Esophagus (tissue), 2 donors: ENCODE data around the gene SNX15. TPM values are rescaled to one million over a fixed set of nuclear protein-coding genes. Genes with fewer than 3 reads are reported as not detected.

ENCODE experiments used
- H3K27ac ChIP-seq, 2 donors: one replicate each; pipeline ENCODE4 v1.5.1; 2013; ENCODE audit warnings: low read depth in 2 of 2, mild to moderate bottlenecking in 2 of 2, inconsistent platforms in 1 of 2, low read length in 1 of 2, moderate library complexity in 1 of 2
- H3K27me3 ChIP-seq, 2 donors: one replicate each; pipeline ENCODE4 v1.6.1; 2013; ENCODE audit warnings: low read length in 2 of 2, control low read depth in 1 of 2, mild to moderate bottlenecking in 1 of 2; ENCODE audit not compliant: insufficient read depth in 2 of 2, control insufficient read depth in 1 of 2
- H3K36me3 ChIP-seq, 2 donors: one replicate each; pipeline ENCODE4 v1.6.1; 2013; ENCODE audit warnings: low read length in 1 of 2; ENCODE audit not compliant: control insufficient read depth in 2 of 2, insufficient read depth in 2 of 2
- H3K4me1 ChIP-seq, 2 donors: one replicate each; pipeline ENCODE4 v1.6.1; 2013; ENCODE audit warnings: low read length in 1 of 2; ENCODE audit not compliant: control insufficient read depth in 2 of 2, insufficient read depth in 2 of 2
- H3K4me3 ChIP-seq, 2 donors: one replicate each; pipeline ENCODE4 v1.5.1; 2013; ENCODE audit warnings: low read length in 2 of 2, mild to moderate bottlenecking in 2 of 2, low read depth in 1 of 2, moderate library complexity in 1 of 2
- H3K9me3 ChIP-seq, 2 donors: one replicate each; pipeline ENCODE4 v1.6.1; 2013; ENCODE audit warnings: mild to moderate bottlenecking in 2 of 2, low read depth in 1 of 2, low read length in 1 of 2, moderate library complexity in 1 of 2; ENCODE audit not compliant: control insufficient read depth in 2 of 2, insufficient read depth in 1 of 2
- WGBS, 2 donors: extraction: QIAGEN DNeasy Blood & Tissue Kit; methylation state at CpG; one replicate each; pipeline ENCODE4 v1.1.7; 2013; 5-methylcytosine and 5-hydroxymethylcytosine counted together
- polyA plus RNA-seq, 2 donors: library from polyadenylated mRNA; stranded (reverse); fragments of 200-250 nt; gene quantifications; one replicate each; pipeline ENCODE4 v1.2.3, GENCODE V29; 2013
- donor health status: healthy with polysubstance abuse.
- donor health status: Bipolar disorder and iron deficiency.

The SNX15 gene
- polyA plus RNA-seq, 2 donors = 14.7 to 15.6 TPM

- Histone ChIP-seq H3K27me3 (no peaks in the 10 kb centered on the region), H3K4me3 (no peak overlapping the region), H3K9me3 (no peaks in the 10 kb centered on the region), H3K36me3 (peaks cover 0 to 11% of the 10 kb centered on the region in 2 donors), H3K4me1 (peaks cover 0 to 5% of the 10 kb centered on the region in 2 donors), H3K27ac (no peak overlapping the region)
- 85 to 87% methylated on average over 7 of the region's 7 CpGs for WGBS, 2 donors
Measured at GRCh38 chr11:65045728-65046127, 18.5 kb downstream of the SNX15 start.

- no peaks in the 10 kb centered on the region for H3K9me3 ChIP-seq
- H3K27me3 ChIP-seq = no peaks in the 10 kb centered on the region
- WGBS, 2 donors = 17 to 26% methylated on average over 51 to 56 of the region's 56 CpGs
- H3K4me1 ChIP-seq = peaks cover under 1 to 9% of the 10 kb centered on the region in 2 donors
- peak overlapping the region; percentile 32 to 40 for H3K4me3 ChIP-seq
- peak overlapping the region; percentile 8 to 39 for H3K27ac ChIP-seq
- H3K36me3 ChIP-seq = peaks cover 0 to 11% of the 10 kb centered on the region in 2 donors
Measured at GRCh38 chr11:65047581-65048422, 20.6 kb downstream of the SNX15 start.

GRCh38 chr11:65051398-65051858 is 24.2 kb downstream of the SNX15 start:
- no peaks in the 10 kb centered on the region for H3K27me3 ChIP-seq
- no peaks in the 10 kb centered on the region for H3K36me3 ChIP-seq
- no peak overlapping the region for H3K4me3 ChIP-seq
- H3K27ac ChIP-seq = no peak overlapping the region
- H3K9me3 ChIP-seq = no peaks in the 10 kb centered on the region
- 82% methylated on average over 9 of the region's 9 CpGs for WGBS, 2 donors
- peaks cover 2 to 12% of the 10 kb centered on the region in 2 donors for H3K4me1 ChIP-seq

- peaks cover 2 to 8% of the 10 kb centered on the region in 2 donors for H3K4me1 ChIP-seq
- WGBS, 2 donors = 46 to 49% methylated on average over 8 of the region's 8 CpGs
- H3K9me3 ChIP-seq = no peaks in the 10 kb centered on the region
- H3K4me3 ChIP-seq = no peak overlapping the region
- H3K27me3 ChIP-seq = no peaks in the 10 kb centered on the region
- H3K27ac ChIP-seq = no peak overlapping the region
- H3K36me3 ChIP-seq = no peaks in the 10 kb centered on the region
Measured at GRCh38 chr11:65053827-65054508, 26.7 kb downstream of the SNX15 start.

- Histone ChIP-seq H3K4me3 (no peak overlapping the region), H3K27me3 (no peaks in the 10 kb centered on the region), H3K36me3 (no peaks in the 10 kb centered on the region), H3K4me1 (peaks cover 2 to 10% of the 10 kb centered on the region in 2 donors), H3K9me3 (no peaks in the 10 kb centered on the region), H3K27ac (no peak overlapping the region)
- 72 to 84% methylated on average over 1 of the region's 1 CpG for WGBS, 2 donors
Measured at GRCh38 chr11:65055538-65055937, 28.3 kb downstream of the SNX15 start.

- Histone ChIP-seq H3K4me3 (no peak overlapping the region), H3K27ac (no peak overlapping the region), H3K4me1 (peaks cover 2 to 10% of the 10 kb centered on the region in 2 donors), H3K9me3 (no peaks in the 10 kb centered on the region), H3K36me3 (no peaks in the 10 kb centered on the region), H3K27me3 (no peaks in the 10 kb centered on the region)
- 91 to 93% methylated on average over 6 of the region's 6 CpGs for WGBS, 2 donors
Measured at GRCh38 chr11:65056999-65057398, 29.8 kb downstream of the SNX15 start.

- H3K9me3 ChIP-seq = no peaks in the 10 kb centered on the region
- H3K4me1 ChIP-seq = peaks cover 2 to 9% of the 10 kb centered on the region in 2 donors
- no peak overlapping the region for H3K4me3 ChIP-seq
- H3K36me3 ChIP-seq = no peaks in the 10 kb centered on the region
- no peak overlapping the region for H3K27ac ChIP-seq
- H3K27me3 ChIP-seq = no peaks in the 10 kb centered on the region
- WGBS, 2 donors = 85 to 86% methylated on average over 7 of the region's 7 CpGs
Measured at GRCh38 chr11:65057526-65057925, 30.3 kb downstream of the SNX15 start.

GRCh38 chr11:65058012-65058411 is 30.8 kb downstream of the SNX15 start:
- Histone ChIP-seq H3K36me3 (no peaks in the 10 kb centered on the region), H3K4me1 (peaks cover 0 to 6% of the 10 kb centered on the region in 2 donors), H3K9me3 (no peaks in the 10 kb centered on the region), H3K27ac (no peak overlapping the region), H3K27me3 (no peaks in the 10 kb centered on the region), H3K4me3 (no peak overlapping the region)
- WGBS, 2 donors = 65 to 74% methylated on average over 13 of the region's 13 CpGs

GRCh38 chr11:65058419-65059054 is 31.3 kb downstream of the SNX15 start, which contains the start of gene NAALADL1:
TSS of gene NAALADL1 (minus strand) at chr11:65058553. CDS start at chr11:65058521, 32 bp downstream.
- no peaks in the 10 kb centered on the region for H3K36me3 ChIP-seq
- WGBS, 2 donors = 81 to 84% methylated on average over 8 of the region's 8 CpGs
- H3K27me3 ChIP-seq = no peaks in the 10 kb centered on the region
- H3K9me3 ChIP-seq = no peaks in the 10 kb centered on the region
- H3K4me3 ChIP-seq = no peak within 1 kb of the TSS
- no peak within 1 kb of the TSS for H3K27ac ChIP-seq
- H3K4me1 ChIP-seq = peaks cover 0 to 6% of the 10 kb centered on the region in 2 donors
